ENCODE data around the gene BLMH. TPM values are rescaled to one million over a fixed set of nuclear protein-coding genes. Genes with fewer than 3 reads are reported as not detected.

Gene BLMH
- polyA plus RNA-seq, 1 experiment = 10.7 TPM

DNA sequence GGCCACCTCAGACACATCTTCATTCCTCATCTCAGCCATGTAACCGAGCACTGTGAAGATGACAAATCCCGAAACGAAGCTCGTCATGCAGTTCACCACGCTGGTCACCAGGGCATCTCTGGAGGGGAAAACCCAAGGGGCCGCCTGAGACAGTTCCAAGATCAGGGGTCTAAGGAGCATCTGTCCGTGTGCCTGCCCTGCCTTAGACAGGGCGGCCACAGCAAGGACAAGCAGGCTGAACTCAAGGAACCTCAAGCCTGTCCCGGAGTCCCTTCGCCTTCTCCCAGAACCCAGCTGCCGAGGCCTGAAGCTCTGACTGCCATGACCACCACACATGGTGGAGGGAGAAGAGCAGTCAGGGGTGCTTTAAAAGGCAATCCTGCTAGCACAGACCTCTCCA is 79.0 kb downstream of the BLMH start:
- TF ChIP-seq, protein P1, sequence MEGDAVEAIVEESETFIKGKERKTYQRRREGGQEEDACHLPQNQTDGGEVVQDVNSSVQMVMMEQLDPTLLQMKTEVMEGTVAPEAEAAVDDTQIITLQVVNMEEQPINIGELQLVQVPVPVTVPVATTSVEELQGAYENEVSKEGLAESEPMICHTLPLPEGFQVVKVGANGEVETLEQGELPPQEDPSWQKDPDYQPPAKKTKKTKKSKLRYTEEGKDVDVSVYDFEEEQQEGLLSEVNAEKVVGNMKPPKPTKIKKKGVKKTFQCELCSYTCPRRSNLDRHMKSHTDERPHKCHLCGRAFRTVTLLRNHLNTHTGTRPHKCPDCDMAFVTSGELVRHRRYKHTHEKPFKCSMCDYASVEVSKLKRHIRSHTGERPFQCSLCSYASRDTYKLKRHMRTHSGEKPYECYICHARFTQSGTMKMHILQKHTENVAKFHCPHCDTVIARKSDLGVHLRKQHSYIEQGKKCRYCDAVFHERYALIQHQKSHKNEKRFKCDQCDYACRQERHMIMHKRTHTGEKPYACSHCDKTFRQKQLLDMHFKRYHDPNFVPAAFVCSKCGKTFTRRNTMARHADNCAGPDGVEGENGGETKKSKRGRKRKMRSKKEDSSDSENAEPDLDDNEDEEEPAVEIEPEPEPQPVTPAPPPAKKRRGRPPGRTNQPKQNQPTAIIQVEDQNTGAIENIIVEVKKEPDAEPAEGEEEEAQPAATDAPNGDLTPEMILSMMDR (IDR thresholded peaks at IDR 0.05; ENCODE audit: insufficient read depth, low read depth, low read length) = no peak
- CTCF ChIA-PET = no interaction called here

DNA sequence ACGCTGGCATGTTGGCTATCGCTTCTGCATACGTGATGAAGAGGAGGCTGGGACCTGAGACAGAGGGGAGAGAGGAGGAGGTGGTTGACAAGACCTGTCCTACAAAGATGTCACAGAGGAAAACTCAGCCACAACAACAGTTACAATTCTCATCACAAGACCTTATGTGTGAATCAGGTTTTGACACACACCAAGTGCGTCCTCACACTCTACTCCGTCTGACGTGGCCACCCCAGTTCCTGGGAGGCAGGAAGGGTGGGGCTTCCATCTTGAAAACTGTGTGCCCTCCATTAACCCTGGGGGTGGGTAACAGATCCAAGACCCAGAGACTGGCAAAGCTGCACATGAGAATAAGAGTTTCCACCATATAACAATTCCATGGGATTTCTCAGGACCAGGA is 80.4 kb downstream of the BLMH start:
- DNase-seq (ENCODE audit: low read depth) = no peak
- CTCF ChIA-PET = no interaction called here
- TF ChIP-seq, protein P1 (IDR thresholded peaks at IDR 0.05; ENCODE audit: insufficient read depth, low read depth, low read length) = no peak
- Histone ChIP-seq H3K4me3 (ENCODE audit: low read depth, low read length) (no peak overlapping the region), H3K27me3 (ENCODE audit: control insufficient read depth, insufficient read depth, low read length) (peaks cover 11% of the 10 kb centered on the region), H3K36me3 (ENCODE audit: control insufficient read depth, insufficient read depth, low read length) (no peaks in the 10 kb centered on the region)
- POLR2A ChIA-PET = no interaction called here

More for the DNA sequence above, 79.0 kb downstream of the BLMH start:
- Histone ChIP-seq H3K27me3 (ENCODE audit: control insufficient read depth, insufficient read depth, low read length) (peaks cover 8% of the 10 kb centered on the region), H3K4me3 (ENCODE audit: low read depth, low read length) (no peak overlapping the region), H3K36me3 (ENCODE audit: control insufficient read depth, insufficient read depth, low read length) (no peaks in the 10 kb centered on the region)
- POLR2A ChIA-PET = no interaction called here
- DNase-seq (ENCODE audit: low read depth) = no peak

DNA sequence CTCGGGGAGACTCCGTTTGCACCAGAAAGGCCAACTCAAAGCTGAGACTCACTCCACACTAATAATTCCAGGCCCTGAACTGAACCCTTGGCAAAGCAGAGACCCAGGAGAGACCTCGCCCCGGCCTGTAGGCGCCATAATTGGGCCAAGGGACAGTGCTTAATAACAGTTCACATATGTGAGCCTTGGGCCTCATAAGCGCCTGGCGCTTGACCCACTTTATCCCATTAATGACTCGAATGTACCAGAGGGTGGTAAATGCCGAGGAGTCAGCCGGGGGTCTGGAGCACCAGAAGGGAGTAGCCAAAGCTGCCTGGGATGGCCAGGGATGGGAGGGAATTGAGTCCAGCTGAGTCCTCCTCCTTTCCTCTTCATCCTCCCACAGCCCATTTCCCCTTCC is 80.8 kb downstream of the BLMH start:
- ChIA-PET POLR2A (no interaction called here), CTCF (interaction anchor here (1.4 kb wide), 1 partner anchor 9 kb away, joined by 4 read pairs; no protein-coding TSS in a partner anchor)
- TF ChIP-seq, protein P1 (IDR thresholded peaks at IDR 0.05; ENCODE audit: insufficient read depth, low read depth, low read length) = no peak
- peaks cover 11% of the 10 kb centered on the region for H3K27me3 ChIP-seq (ENCODE audit: control insufficient read depth, insufficient read depth, low read length)
- H3K4me3 ChIP-seq (ENCODE audit: low read depth, low read length) = no peak overlapping the region
- DNase-seq (ENCODE audit: low read depth) = no peak
- H3K36me3 ChIP-seq (ENCODE audit: control insufficient read depth, insufficient read depth, low read length) = no peaks in the 10 kb centered on the region

DNA sequence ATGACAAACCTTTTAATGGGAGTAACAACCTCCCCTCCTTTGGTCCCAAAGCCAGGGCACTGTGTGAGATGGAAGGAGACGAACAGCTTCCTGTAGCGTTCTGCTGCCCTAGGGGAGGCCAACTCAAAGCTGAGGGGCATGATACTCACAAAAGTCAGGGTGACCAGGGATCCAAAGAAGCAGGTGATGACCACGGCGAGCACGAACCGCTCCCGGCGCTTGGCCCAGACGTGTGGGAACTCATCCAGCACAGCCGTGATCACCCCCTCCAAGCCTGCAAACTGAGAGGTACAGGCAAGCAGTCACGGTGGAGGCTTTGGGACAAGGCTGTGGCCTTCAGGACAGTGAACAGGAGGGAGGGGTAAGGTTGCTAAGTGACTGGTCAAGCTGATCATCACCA is 81.4 kb downstream of the BLMH start:
- Histone ChIP-seq H3K36me3 (ENCODE audit: control insufficient read depth, insufficient read depth, low read length) (no peaks in the 10 kb centered on the region), H3K27me3 (ENCODE audit: control insufficient read depth, insufficient read depth, low read length) (peaks cover 11% of the 10 kb centered on the region), H3K4me3 (ENCODE audit: low read depth, low read length) (no peak overlapping the region)
- TF ChIP-seq, protein P1 (IDR thresholded peaks at IDR 0.05; ENCODE audit: insufficient read depth, low read depth, low read length) = no peak
- ChIA-PET CTCF (interaction anchor here (1.4 kb wide), 1 partner anchor 10 kb away, joined by 4 read pairs; no protein-coding TSS in a partner anchor), POLR2A (no interaction called here)
- DNase-seq (ENCODE audit: low read depth) = no peak

DNA sequence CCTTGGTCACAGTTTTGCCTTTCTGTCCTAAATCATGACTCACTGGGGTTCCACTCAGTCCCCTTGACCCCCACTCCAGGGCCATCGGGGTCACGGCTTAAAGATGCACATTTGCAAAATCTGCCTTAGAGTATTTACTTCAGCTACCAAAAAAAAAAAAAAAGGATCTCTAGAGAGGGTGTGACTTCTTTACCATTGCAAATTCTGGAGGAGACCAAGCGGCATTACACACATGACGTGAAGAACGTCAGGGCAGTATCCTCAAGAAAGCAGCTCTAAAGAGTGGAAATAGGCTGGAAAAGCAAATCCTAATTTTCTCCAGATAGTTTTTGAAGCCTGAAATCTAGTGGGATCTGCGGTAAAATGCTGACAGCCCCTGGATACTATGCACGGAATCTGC is 81.8 kb downstream of the BLMH start:
- ChIA-PET CTCF (interaction anchor here (1.4 kb wide), 1 partner anchor 10 kb away, joined by 4 read pairs; no protein-coding TSS in a partner anchor), POLR2A (no interaction called here)
- no peak for DNase-seq (ENCODE audit: low read depth)
- TF ChIP-seq, protein P1 (IDR thresholded peaks at IDR 0.05; ENCODE audit: insufficient read depth, low read depth, low read length) = no peak
- Histone ChIP-seq H3K36me3 (ENCODE audit: control insufficient read depth, insufficient read depth, low read length) (no peaks in the 10 kb centered on the region), H3K27me3 (ENCODE audit: control insufficient read depth, insufficient read depth, low read length) (peaks cover 11% of the 10 kb centered on the region), H3K4me3 (ENCODE audit: low read depth, low read length) (no peak overlapping the region)
